Skeletal muscle satellite cell (primary cell): Measurements from ENCODE around the gene MYBPC3. TPM values are rescaled to one million over a fixed set of nuclear protein-coding genes. Genes with fewer than 3 reads are reported as not detected.

Experiments used
- H3K27me3 ChIP-seq: 2 replicates; pipeline ENCODE4 v1.7.0; 2013; ENCODE audit warnings: low read length; ENCODE audit not compliant: control insufficient read depth, insufficient read depth
- H3K36me3 ChIP-seq: 2 replicates; pipeline ENCODE4 v1.7.0; 2013; ENCODE audit warnings: mild to moderate bottlenecking, control low read depth, low read length; ENCODE audit not compliant: insufficient read depth
- H3K4me1 ChIP-seq: 2 replicates; pipeline ENCODE4 v1.7.0; 2013; ENCODE audit warnings: low read length; ENCODE audit not compliant: control insufficient read depth, insufficient read depth
- H3K4me2 ChIP-seq: 2 replicates; pipeline ENCODE4 v1.7.0; 2013; ENCODE audit warnings: mild to moderate bottlenecking, low read length
- H3K4me3 ChIP-seq: 2 replicates; pipeline ENCODE4 v1.7.0; 2013; ENCODE audit warnings: low read length
- H3K9ac ChIP-seq: 2 replicates; pipeline ENCODE4 v1.7.0; 2013; ENCODE audit warnings: mild to moderate bottlenecking, low read depth, low read length, moderate library complexity
- H3K9me3 ChIP-seq: replicated peaks from 2 replicates; pipeline ENCODE4 v1.7.0; 2013; ENCODE audit warnings: mild to moderate bottlenecking, control low read depth, low read length
- total RNA-seq: library from RNA; depleted of rRNA; stranded (reverse); fragments of >200 nt; gene quantifications from 2 replicates; pipeline ENCODE4 v1.2.3, GENCODE V29; 2012; rRNA removed

Gene MYBPC3
- not detected in 2 replicates for total RNA-seq

- H3K9ac ChIP-seq = no peak within 1 kb of the TSS
These were observed at the start of gene MYBPC3 for GRCh38 chr11:47352556-47352955. Gene MYBPC3 (minus strand): TSS chr11:47352702. CDS start chr11:47352647, 55 bp downstream.

GRCh38 chr11:47400768-47401279 lies 48.3 kb upstream of the MYBPC3 start:
- no peak overlapping the region for H3K9ac ChIP-seq
- peak overlapping the region; percentile 44 for H3K4me2 ChIP-seq
- peaks cover 8% of the 10 kb centered on the region for H3K4me1 ChIP-seq
- no peak overlapping the region for H3K4me3 ChIP-seq
- H3K27me3 ChIP-seq = no peaks in the 10 kb centered on the region
- H3K36me3 ChIP-seq = no peaks in the 10 kb centered on the region
- no peaks in the 10 kb centered on the region for H3K9me3 ChIP-seq

More at GRCh38 chr11:47352556-47352955, at the start of gene MYBPC3:
- no peak within 1 kb of the TSS for H3K4me2 ChIP-seq
- H3K4me1 ChIP-seq = no peaks in the 10 kb centered on the region
- H3K9me3 ChIP-seq = no peaks in the 10 kb centered on the region
- peaks cover 7% of the 10 kb centered on the region for H3K27me3 ChIP-seq
- no peaks in the 10 kb centered on the region for H3K36me3 ChIP-seq
- no peak within 1 kb of the TSS for H3K4me3 ChIP-seq

GRCh38 chr11:47399860-47400767 lies 47.6 kb upstream of the MYBPC3 start:
- H3K9ac ChIP-seq = no peak overlapping the region
- no peaks in the 10 kb centered on the region for H3K36me3 ChIP-seq
- peaks cover 8% of the 10 kb centered on the region for H3K4me1 ChIP-seq
- H3K9me3 ChIP-seq = no peaks in the 10 kb centered on the region
- H3K27me3 ChIP-seq = no peaks in the 10 kb centered on the region
- H3K4me3 ChIP-seq = no peak overlapping the region
- peak overlapping the region; percentile 68 for H3K4me2 ChIP-seq

GRCh38 chr11:47398551-47398950 lies 46.0 kb upstream of the MYBPC3 start:
- no peaks in the 10 kb centered on the region for H3K9me3 ChIP-seq
- H3K36me3 ChIP-seq = no peaks in the 10 kb centered on the region
- no peak overlapping the region for H3K9ac ChIP-seq
- no peak overlapping the region for H3K4me3 ChIP-seq
- no peaks in the 10 kb centered on the region for H3K27me3 ChIP-seq
- peaks cover 19% of the 10 kb centered on the region for H3K4me1 ChIP-seq
- no peak overlapping the region for H3K4me2 ChIP-seq

GRCh38 chr11:47398011-47398410 lies 45.5 kb upstream of the MYBPC3 start:
- no peaks in the 10 kb centered on the region for H3K36me3 ChIP-seq
- H3K4me2 ChIP-seq = no peak overlapping the region
- H3K9me3 ChIP-seq = no peaks in the 10 kb centered on the region
- H3K9ac ChIP-seq = no peak overlapping the region
- H3K27me3 ChIP-seq = no peaks in the 10 kb centered on the region
- H3K4me1 ChIP-seq = peaks cover 23% of the 10 kb centered on the region
- H3K4me3 ChIP-seq = no peak overlapping the region

- H3K9me3 ChIP-seq = no peaks in the 10 kb centered on the region
- no peaks in the 10 kb centered on the region for H3K36me3 ChIP-seq
- no peak overlapping the region for H3K4me3 ChIP-seq
- no peak overlapping the region for H3K9ac ChIP-seq
- no peaks in the 10 kb centered on the region for H3K27me3 ChIP-seq
- H3K4me1 ChIP-seq = peaks cover 23% of the 10 kb centered on the region
- H3K4me2 ChIP-seq = no peak overlapping the region
These were observed 43.5 kb upstream of the MYBPC3 start for GRCh38 chr11:47396049-47396320.

GRCh38 chr11:47395223-47396048 lies 42.9 kb upstream of the MYBPC3 start:
- Histone ChIP-seq H3K4me1 (peaks cover 21% of the 10 kb centered on the region), H3K9me3 (no peaks in the 10 kb centered on the region), H3K36me3 (no peaks in the 10 kb centered on the region), H3K4me3 (no peak overlapping the region), H3K9ac (no peak overlapping the region), H3K4me2 (no peak overlapping the region), H3K27me3 (no peaks in the 10 kb centered on the region)

- H3K9me3 ChIP-seq = no peaks in the 10 kb centered on the region
- H3K27me3 ChIP-seq = no peaks in the 10 kb centered on the region
- no peaks in the 10 kb centered on the region for H3K36me3 ChIP-seq
- H3K4me2 ChIP-seq = no peak overlapping the region
- H3K4me3 ChIP-seq = no peak overlapping the region
- no peak overlapping the region for H3K9ac ChIP-seq
- peaks cover 15% of the 10 kb centered on the region for H3K4me1 ChIP-seq
These were observed 42.1 kb upstream of the MYBPC3 start for GRCh38 chr11:47394322-47395222.

GRCh38 chr11:47394050-47394321 lies 41.5 kb upstream of the MYBPC3 start:
- H3K4me1 ChIP-seq = peaks cover 15% of the 10 kb centered on the region
- no peaks in the 10 kb centered on the region for H3K27me3 ChIP-seq
- H3K4me2 ChIP-seq = no peak overlapping the region
- no peaks in the 10 kb centered on the region for H3K36me3 ChIP-seq
- H3K9me3 ChIP-seq = no peaks in the 10 kb centered on the region
- H3K4me3 ChIP-seq = no peak overlapping the region
- peak overlapping the region; percentile 43 for H3K9ac ChIP-seq

- H3K9ac ChIP-seq = peak overlapping the region; percentile 43
- no peaks in the 10 kb centered on the region for H3K9me3 ChIP-seq
- H3K27me3 ChIP-seq = no peaks in the 10 kb centered on the region
- H3K4me3 ChIP-seq = no peak overlapping the region
- peaks cover 15% of the 10 kb centered on the region for H3K4me1 ChIP-seq
- no peaks in the 10 kb centered on the region for H3K36me3 ChIP-seq
- no peak overlapping the region for H3K4me2 ChIP-seq
These were observed 40.9 kb upstream of the MYBPC3 start for GRCh38 chr11:47393163-47394049.
